Common myeloid progenitor, CD34-positive (primary cell): ENCODE results near the gene CFAP300. TPM values are rescaled to one million over a fixed set of nuclear protein-coding genes. Genes with fewer than 3 reads are reported as not detected.
A peak's percentile ranks its signal among the peaks of the same experiment; 100 is the strongest.

Experiments
- CTCF ChIA-PET: fragments of 350-600 bp; sonication (Branson Sonifier 250); formaldehyde crosslinking; loops from one replicate; lab custom pipeline; 2021; ENCODE audit warnings: antibody characterized with exemption; lab: Charles Lee
- POLR2A ChIA-PET: fragments of 350-600 bp; sonication (Branson Sonifier 250); formaldehyde crosslinking; loops from one replicate; lab custom pipeline; 2021; ENCODE audit warnings: antibody characterized with exemption; lab: Charles Lee
- DNase-seq, 3 donors: peaks; one replicate each; pipeline versions ENCODE4 v3.0.0 to v3.0.0-alpha.2; 2013
- H3K27ac ChIP-seq, 2 experiments: 1 replicate in 1 of 2; 2 replicates in 1 of 2; pipeline ENCODE4 v1.7.0; 2013; ENCODE audit warnings: inconsistent platforms in 2 of 2, low read length in 2 of 2, mild to moderate bottlenecking in 2 of 2, low read depth in 1 of 2, moderate library complexity in 1 of 2; ENCODE audit not compliant: severe bottlenecking in 2 of 2, insufficient read depth in 1 of 2, poor library complexity in 1 of 2
- H3K27me3 ChIP-seq, 5 experiments: replicated peaks in 2 of 5; 1 replicate in 3 of 5; 2 replicates in 2 of 5; pipeline versions ENCODE4 v1.6.1 to v1.7.0; 2013; ENCODE audit warnings: low read length in 4 of 5, mild to moderate bottlenecking in 2 of 5, moderate library complexity in 2 of 5, inconsistent platforms in 1 of 5; ENCODE audit not compliant: insufficient read depth in 5 of 5, control insufficient read depth in 4 of 5
- H3K36me3 ChIP-seq, 4 experiments: 1 replicate in 2 of 4; 2 replicates in 2 of 4; pipeline versions ENCODE4 v1.6.1 to v1.7.0; 2013; ENCODE audit warnings: low read length in 3 of 4, control low read depth in 1 of 4, mild to moderate bottlenecking in 1 of 4; ENCODE audit not compliant: control insufficient read depth in 4 of 4, insufficient read depth in 4 of 4
- H3K4me1 ChIP-seq, 4 experiments: 1 replicate in 3 of 4; 2 replicates in 1 of 4; pipeline versions ENCODE4 v1.6.1 to v1.7.1; 2013; ENCODE audit warnings: low read length in 3 of 4, mild to moderate bottlenecking in 3 of 4, control low read depth in 1 of 4, inconsistent platforms in 1 of 4, moderate library complexity in 1 of 4; ENCODE audit not compliant: control insufficient read depth in 4 of 4, insufficient read depth in 4 of 4; ENCODE audit errors: control extremely low read depth in 1 of 4
- H3K4me3 ChIP-seq, 7 experiments: 1 replicate in 4 of 7; 2 replicates in 3 of 7; pipeline versions ENCODE4 v1.5.1 to v1.7.0; 2013; ENCODE audit warnings: mild to moderate bottlenecking in 7 of 7, low read length in 6 of 7, moderate library complexity in 6 of 7, inconsistent platforms in 2 of 7, low read depth in 2 of 7, control low read depth in 1 of 7; ENCODE audit not compliant: insufficient read depth in 4 of 7, control insufficient read depth in 1 of 7; ENCODE audit errors: extremely low read depth in 1 of 7
- H3K9me3 ChIP-seq, 5 experiments: 1 replicate in 4 of 5; 2 replicates in 1 of 5; pipeline versions ENCODE4 v1.6.1 to v1.7.1; 2013; ENCODE audit warnings: low read length in 4 of 5, mild to moderate bottlenecking in 2 of 5, inconsistent platforms in 1 of 5, low read depth in 1 of 5, moderate library complexity in 1 of 5; ENCODE audit not compliant: control insufficient read depth in 4 of 5, insufficient read depth in 2 of 5; ENCODE audit errors: control extremely low read depth in 1 of 5
- WGBS: methylation state at CpG from one replicate; pipeline ENCODE4 v1.1.5; 2013; ENCODE audit not compliant: insufficient coverage; 5-methylcytosine and 5-hydroxymethylcytosine counted together
- polyA plus RNA-seq: library from polyadenylated mRNA; unstranded; fragments of 120-200 nt; gene quantifications from one replicate; pipeline ENCODE4 v1.2.1, GENCODE V29; 2013

CFAP300 gene
- not detected for polyA plus RNA-seq

DNA sequence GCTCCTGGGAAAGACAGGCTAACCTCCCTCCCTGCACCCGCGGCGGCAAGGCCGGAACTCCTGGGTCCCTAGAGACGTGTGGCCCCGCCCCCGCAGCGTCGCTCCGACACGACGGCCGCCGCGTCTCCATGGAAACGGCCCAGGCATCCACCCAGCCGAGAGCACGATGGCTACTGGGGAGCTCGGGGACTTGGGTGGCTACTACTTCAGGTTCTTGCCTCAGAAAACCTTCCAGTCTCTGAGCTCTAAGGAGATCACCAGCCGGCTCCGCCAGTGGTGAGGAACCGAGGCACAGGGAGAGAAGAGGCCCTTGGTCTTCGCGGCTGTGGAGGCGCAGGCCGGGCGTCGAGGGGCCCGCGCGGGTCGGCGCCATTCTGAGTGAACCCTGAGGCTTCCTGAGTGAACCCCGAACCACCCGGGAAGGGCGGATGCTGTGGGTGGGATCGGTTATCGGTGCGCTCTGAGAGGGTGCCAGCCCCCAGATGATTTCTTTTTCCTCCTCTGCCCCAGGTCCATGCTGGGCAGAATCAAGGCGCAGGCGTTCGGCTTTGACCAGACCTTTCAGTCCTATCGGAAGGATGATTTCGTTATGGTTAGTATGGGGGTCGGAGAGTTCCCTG is at the start of gene CFAP300:
Gene CFAP300, plus strand, starts transcription at position 133 of the 620 bp plus-strand sequence. Its CDS starts 34 bp downstream, at position 167.
- WGBS, result under 1% methylated on average over 33 of the region's 45 CpGs
- H3K4me3 ChIP-seq, result peak within 1 kb of the TSS in 4 of 7 experiments; percentile 6 to 26 (median 18)
- peak in 2 of 3 donors; percentile 24 to 34 for DNase-seq
- ChIA-PET CTCF (no interaction called here), POLR2A (no interaction called here)
- H3K27me3 ChIP-seq, result peaks cover 6 to 54% (median 24%) of the 10 kb centered on the region in 5 experiments
- no peaks in the 10 kb centered on the region for H3K36me3 ChIP-seq
- no peak within 1 kb of the TSS for H3K27ac ChIP-seq
- H3K4me1 ChIP-seq, result peaks cover 0 to 9% (median 4%) of the 10 kb centered on the region in 4 experiments
- peaks cover 0 to 5% (median 2%) of the 10 kb centered on the region in 5 experiments for H3K9me3 ChIP-seq

- H3K4me3 ChIP-seq, result no peak overlapping the region
- H3K27me3 ChIP-seq, result no peaks in the 10 kb centered on the region
- DNase-seq, result no peak
- H3K36me3 ChIP-seq, result no peaks in the 10 kb centered on the region
- WGBS, result 80% methylated on average over 1 of the region's 3 CpGs
- no peaks in the 10 kb centered on the region for H3K9me3 ChIP-seq
- CTCF ChIA-PET, result no interaction called here
- POLR2A ChIA-PET, result no interaction called here
- H3K27ac ChIP-seq, result no peak overlapping the region
- H3K4me1 ChIP-seq, result no peaks in the 10 kb centered on the region
These were observed 45.4 kb upstream of the CFAP300 start for GRCh38 chr11:102001657-102002338.

GRCh38 chr11:102004220-102004619 is 43.0 kb upstream of the CFAP300 start:
- H3K4me1 ChIP-seq, result no peaks in the 10 kb centered on the region
- H3K27me3 ChIP-seq, result peaks cover 0 to 5% (median 2%) of the 10 kb centered on the region in 5 experiments
- CTCF ChIA-PET, result interaction anchor here (1.5 to 2.0 kb wide), 2 partner anchors 20 to 143 kb away, joined by 3 to 9 read pairs; no protein-coding TSS in a partner anchor
- no peak overlapping the region for H3K4me3 ChIP-seq
- H3K9me3 ChIP-seq, result no peaks in the 10 kb centered on the region
- POLR2A ChIA-PET, result no interaction called here
- no peaks in the 10 kb centered on the region for H3K36me3 ChIP-seq
- no peak for DNase-seq
- no peak overlapping the region for H3K27ac ChIP-seq

GRCh38 chr11:102005306-102005705 is 41.9 kb upstream of the CFAP300 start:
- 100% methylated on average over 3 of the region's 4 CpGs for WGBS
- Histone ChIP-seq H3K9me3 (no peaks in the 10 kb centered on the region), H3K4me3 (no peak overlapping the region), H3K27ac (no peak overlapping the region), H3K4me1 (no peaks in the 10 kb centered on the region), H3K27me3 (peaks cover 2 to 7% (median 5%) of the 10 kb centered on the region in 5 experiments), H3K36me3 (no peaks in the 10 kb centered on the region)
- ChIA-PET POLR2A (no interaction called here), CTCF (interaction anchor here (1.8 to 6.6 kb wide), 3 partner anchors 139 to 548 kb away, joined by 5 to 110 read pairs (median 18); no protein-coding TSS in a partner anchor)
- DNase-seq, result no peak

DNA sequence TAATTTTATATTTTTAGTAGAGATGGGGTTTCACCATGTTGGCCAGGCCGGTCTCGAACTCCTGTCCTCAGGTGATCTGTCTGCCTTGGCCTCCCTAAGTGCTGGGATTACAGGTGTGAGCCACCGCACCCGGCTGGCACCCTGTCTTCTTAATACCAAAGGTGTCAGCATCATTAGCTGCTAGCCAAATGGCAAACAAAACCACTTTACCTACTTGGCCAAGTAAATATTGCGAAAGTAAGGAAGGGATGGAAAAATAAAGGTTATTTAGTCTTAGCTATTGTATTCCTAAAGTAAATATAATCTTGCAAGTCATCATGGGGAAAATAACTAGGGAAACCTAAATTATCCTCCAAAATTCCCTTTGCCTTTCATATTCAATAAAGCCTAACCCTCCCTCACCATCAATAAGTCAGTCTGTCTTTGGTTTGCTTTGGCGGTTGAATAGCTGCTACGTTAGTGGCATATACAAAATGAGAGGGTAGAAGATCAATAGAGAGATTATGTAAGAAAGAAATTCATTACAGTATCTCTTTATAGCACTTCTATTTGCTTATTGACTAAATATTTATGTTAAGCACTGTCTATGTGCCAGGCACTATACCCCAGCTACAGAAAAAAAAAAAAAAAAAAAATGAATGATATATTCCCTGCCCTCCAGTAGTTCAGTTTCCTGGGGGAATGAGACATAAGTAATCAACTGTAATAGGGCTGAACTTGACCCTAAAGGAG is 40.2 kb upstream of the CFAP300 start:
- H3K9me3 ChIP-seq, result no peaks in the 10 kb centered on the region
- POLR2A ChIA-PET, result no interaction called here
- H3K27me3 ChIP-seq, result peaks cover 2 to 23% (median 9%) of the 10 kb centered on the region in 5 experiments
- WGBS, result 100% methylated on average over 4 of the region's 7 CpGs
- no peaks in the 10 kb centered on the region for H3K4me1 ChIP-seq
- no peak overlapping the region for H3K4me3 ChIP-seq
- CTCF ChIA-PET, result interaction anchor here (0.7 to 6.6 kb wide), 14 partner anchors 10 to 550 kb away, joined by 3 to 110 read pairs (median 6); partner anchors contain the start of gene CEP126
- no peaks in the 10 kb centered on the region for H3K36me3 ChIP-seq
- no peak overlapping the region for H3K27ac ChIP-seq
- DNase-seq, result no peak

DNA sequence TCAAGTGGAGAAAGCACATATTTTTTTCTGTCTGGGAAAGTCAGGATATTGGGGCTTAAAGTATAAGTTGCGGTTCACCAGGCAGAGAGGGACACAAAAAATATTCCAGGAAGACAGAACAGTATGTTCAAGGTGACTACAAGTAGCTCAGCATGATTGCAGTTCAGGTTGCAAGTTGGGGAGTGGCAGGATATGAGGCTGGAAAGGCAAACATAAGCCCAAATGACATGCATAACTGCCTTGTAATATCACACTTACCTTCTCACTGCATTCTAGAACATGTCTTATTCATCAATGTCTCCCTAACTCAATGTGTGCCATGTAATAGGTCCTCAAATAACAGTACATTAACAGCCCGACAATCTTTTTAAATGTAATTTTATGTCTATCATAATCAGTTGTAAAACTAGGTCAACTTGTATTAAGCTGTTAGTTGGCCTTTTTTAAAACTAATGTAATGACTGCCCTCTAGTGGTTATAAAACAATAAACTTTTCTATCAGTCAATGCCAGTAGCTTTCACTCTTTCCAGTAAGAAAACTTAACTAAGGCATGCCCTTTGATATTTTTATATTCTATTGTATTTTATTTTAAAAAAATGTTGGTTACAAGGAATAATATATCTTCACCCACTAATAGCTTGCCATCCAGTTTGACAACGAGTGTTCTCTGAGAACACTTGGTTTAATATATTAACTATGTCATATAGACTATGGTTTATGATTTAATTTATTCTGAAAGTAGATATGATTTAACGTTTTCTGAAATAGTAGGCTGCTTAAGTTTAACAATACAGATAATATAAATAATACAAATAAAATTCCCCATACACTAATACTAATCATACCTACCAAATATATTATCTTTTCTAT is 39.4 kb upstream of the CFAP300 start:
- Histone ChIP-seq H3K4me1 (no peaks in the 10 kb centered on the region), H3K36me3 (no peaks in the 10 kb centered on the region), H3K9me3 (no peaks in the 10 kb centered on the region), H3K27ac (no peak overlapping the region), H3K27me3 (peaks cover 4 to 31% (median 9%) of the 10 kb centered on the region in 5 experiments), H3K4me3 (no peak overlapping the region)
- peak; percentile 25 to 66 (median 58) for DNase-seq
- POLR2A ChIA-PET, result no interaction called here
- CTCF ChIA-PET, result interaction anchor here (0.6 to 6.6 kb wide), 18 partner anchors 9 to 606 kb away, joined by 3 to 110 read pairs (median 4); partner anchors contain the start of gene CEP126
- 92% methylated on average over 1 of the region's 4 CpGs for WGBS
